Peyer's patch (tissue), 4 donors: ENCODE results near the gene GJA4.

Source experiments
- CTCF ChIP-seq, 6 experiments: fragments of 450-650 bp in 4 of 6; fragments of 200-600 bp in 2 of 6; sonication (generic) in 1 of 6; IDR thresholded peaks; one replicate each; pipeline ENCODE4 v1.5.1; 2017 to 2019; ENCODE audit warnings: antibody characterized with exemption in 6 of 6, mild to moderate bottlenecking in 3 of 6, moderate library complexity in 1 of 6
- POLR2A ChIP-seq, 2 donors: fragments of 450-650 bp; IDR thresholded peaks; one replicate each; pipeline ENCODE4 v1.5.1; 2017; ENCODE audit warnings: antibody characterized with exemption in 2 of 2, mild to moderate bottlenecking in 2 of 2, moderate library complexity in 2 of 2

- no peak for TF ChIP-seq CTCF (IDR thresholded peaks at IDR 0.05)
- TF ChIP-seq POLR2A (IDR thresholded peaks at IDR 0.05): no peak
Observed at GRCh38 chr1:34831721-34832246, 39.0 kb downstream of the GJA4 start.
